ACHN (cell line): ENCODE measurements around the gene TRIM8.
A peak's percentile ranks its signal among the peaks of the same experiment; 100 is the strongest.

Source experiments
- DNase-seq: peaks from one replicate; pipeline ENCODE4 v3.0.0-alpha.2; 2015
- in situ Hi-C: cut with HindIII; loops from 2 replicates; pipeline ENCODE4 v1.10.0; 2017; ENCODE audit warnings: low sequenced_read_pairs, low pct_ligation_motif_present, low pct_unique_long_range_greater_than_20kb

The TRIM8 gene

DNA sequence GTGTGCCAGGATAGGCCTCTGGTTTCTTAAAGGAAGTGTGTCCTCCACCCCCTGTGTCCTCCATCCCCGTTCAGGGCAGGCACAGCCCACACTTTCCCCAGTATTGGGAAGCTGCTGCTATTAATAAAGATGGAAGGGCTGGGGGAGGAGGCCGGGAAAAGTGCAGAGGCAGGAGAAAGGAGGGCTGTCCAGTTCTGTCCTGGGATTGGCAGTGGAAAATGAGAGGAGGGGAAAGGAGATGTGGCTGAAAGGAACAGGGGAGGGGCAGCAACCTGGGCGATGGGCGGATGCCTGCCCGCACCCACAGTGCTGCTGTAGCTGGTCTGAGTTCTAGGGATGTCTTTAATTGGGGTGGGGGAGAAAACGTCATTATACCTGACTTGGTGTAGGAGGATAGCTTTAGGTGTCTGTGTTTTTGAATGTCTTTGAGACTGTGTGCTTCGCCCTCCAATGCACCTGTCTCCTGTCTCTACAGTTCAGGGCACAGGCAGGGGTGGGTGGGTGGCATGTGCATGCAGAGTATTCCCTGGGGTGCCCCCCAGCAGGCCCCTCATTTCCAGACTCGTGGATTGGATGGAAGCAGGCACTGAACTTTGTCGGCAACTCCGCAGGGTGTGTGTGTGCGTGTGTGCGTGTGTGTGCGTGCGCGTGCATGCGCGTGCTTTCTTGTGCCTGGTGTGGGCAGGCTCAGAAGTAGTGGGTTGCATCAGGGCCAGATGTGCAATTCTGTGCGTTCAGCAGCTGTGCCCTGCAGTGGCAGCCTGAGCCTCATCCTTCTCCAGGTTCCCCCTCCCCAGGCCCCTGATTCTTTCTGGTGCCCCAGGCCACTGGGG is 2.5 kb downstream of the TRIM8 start:
- DNase-seq, result peak; percentile 33

DNA sequence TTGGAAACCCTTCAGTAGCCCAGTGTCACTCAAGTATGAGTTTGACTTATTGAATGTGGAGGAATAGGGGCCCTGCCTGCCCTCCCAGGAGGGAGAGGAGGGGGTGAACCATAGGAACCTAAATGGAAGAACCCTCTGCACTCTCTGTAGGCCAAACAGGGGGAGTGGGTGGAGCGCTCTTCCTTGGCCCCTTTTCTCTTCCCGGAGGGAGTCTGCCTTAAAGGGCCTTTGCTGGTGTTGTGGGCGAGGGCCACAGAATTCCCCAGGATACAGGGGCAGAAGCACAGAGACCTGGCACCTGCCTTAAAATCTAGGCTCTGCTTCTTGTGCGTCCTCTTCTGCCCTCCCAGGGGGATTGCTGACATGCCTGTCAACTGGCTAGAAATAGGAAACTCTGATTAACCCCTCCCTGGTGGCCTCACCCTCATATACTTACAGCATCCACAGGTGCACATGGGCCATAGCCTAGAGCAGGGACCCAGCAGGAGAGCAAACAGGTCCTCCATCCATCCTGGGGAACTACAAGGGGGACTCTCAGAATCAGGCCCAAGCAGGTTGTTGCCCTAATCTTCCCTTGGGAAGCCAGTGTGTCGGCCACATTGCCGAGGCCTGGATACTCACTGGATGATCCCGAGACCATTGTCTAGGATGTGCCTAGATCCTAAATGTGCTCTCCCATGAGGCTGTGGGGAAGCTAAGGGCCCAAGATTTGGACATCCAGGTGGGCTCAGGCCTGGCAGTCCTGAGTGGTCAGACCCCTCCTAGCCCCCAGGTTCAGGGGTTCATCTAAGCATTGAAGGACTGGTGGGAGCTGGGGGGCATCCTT is 3.4 kb downstream of the TRIM8 start:
- in situ Hi-C loops, result no loop called here
- DNase-seq, result no peak

More for the DNA sequence above, 2.5 kb downstream of the TRIM8 start:
- in situ Hi-C loops, result no loop called here

DNA sequence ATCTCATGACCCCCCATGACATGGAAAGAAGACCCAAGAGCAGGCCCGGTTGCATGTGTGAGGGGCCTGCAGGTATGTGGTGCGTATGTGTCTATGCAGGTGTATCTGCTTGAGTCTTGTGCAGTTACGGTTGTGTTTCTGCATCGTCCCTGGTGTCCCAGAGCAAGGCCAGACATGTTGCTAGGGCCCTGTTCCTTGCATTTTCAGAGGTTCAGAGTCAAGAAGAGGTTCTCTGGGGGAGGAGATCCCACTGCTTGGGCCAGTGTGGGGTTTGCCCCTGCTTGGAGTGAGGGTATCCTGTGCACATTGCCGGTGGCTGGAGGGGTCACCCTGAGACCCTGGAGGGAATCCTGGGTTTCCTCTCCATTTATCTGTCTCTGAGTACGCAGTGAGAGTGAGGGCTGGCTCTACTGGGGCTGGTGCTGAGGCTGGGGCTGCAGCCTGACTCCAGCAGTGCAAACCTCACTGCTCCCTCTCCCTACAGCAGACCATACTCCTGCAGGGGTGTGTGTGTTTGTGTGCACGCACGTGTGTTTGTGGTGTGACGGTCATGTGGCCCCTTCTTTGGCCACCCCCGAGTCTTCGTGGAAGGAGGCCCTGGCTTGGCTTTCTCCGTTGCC is 4.1 kb downstream of the TRIM8 start:
- in situ Hi-C loops, result no loop called here

DNA sequence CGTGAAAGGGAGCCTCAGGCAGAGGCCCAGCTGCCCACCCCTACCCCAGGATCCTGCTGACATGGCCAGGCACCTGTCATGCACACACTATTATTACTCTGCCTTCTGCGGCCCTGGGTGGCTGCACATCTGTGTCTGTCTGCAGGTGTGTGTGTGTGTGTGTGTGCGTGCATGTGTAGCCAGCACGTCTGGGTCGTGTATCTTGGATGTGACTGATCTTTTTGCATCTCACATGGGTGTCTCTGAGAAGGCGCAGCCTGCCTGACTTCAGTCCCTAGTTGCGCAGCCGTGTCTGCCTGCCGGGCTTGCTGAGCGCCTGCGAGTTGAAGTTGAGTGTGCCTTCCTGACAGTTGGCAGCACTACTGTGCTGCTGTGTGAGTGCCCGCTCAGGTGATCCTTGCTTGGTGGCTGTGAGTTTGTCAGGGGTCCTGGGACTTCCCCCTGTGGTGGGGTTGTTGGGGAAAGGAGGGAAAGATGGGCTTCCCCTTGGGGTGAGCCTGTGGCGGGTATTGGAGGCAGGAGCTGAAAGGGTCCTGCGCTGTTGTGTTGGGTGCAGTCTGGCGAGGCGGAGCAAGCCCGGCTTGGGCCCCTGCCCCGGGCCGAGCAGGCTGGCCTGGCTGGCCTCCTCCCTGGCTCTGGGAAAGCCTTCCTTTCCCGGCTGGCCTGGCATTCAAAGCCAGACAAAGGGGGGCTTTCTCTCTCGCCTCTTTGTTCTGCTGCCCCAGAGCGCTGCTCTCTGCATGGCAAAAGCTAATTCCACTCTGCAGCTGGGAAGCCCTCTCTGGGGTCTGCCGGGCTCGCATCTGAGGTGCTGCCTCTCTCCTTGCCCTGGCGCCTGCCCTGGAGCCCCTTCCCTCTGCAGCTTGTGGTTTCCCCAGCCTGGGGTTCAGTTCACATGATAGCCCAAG is 4.9 kb downstream of the TRIM8 start:
- DNase-seq, result no peak
- in situ Hi-C loops, result no loop called here

More for the DNA sequence above, 4.1 kb downstream of the TRIM8 start:
- DNase-seq, result no peak

DNA sequence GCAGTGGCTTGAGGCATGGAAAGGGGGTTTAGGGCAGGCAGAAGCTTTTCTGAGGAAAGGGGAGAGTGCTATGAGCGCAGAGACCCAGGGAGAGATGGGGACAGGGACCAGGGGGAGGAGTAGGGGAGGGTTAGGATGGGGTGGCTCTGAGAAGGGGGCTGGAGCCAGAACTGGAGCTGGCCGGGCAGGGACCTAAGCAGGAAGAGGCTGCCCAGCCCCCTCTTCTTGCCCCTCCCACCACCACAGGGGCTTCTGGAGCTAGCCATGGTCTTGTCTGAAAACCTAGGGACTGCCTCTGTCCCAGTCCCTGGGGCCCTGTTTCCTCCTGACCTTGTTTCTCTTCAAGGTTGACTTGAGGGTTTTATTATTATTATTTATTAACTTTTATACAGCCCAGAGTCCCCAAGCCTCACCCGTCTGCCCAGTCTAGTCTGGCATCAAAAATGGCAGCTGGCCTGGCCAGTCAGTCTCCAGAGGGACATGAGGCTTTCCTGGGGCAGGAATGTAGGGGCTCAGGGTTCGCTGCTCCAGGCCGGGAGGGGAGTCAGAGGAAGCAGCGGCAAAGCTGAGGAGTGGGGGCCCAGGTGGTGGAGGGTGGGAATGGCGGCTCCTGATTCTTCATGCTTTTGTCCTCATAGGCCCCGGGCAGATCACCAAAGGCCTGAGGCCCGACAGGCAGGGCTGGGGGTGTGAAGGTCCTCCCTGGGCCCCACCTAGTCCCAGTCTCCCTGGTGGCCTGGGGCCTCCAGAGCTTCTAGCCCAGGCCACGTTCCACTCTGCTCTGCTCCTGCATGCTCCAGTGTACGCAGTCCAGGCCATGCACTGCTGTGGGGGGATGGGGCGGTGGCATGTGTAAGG is 5.7 kb downstream of the TRIM8 start:
- DNase-seq, result no peak
- in situ Hi-C loops, result no loop called here

DNA sequence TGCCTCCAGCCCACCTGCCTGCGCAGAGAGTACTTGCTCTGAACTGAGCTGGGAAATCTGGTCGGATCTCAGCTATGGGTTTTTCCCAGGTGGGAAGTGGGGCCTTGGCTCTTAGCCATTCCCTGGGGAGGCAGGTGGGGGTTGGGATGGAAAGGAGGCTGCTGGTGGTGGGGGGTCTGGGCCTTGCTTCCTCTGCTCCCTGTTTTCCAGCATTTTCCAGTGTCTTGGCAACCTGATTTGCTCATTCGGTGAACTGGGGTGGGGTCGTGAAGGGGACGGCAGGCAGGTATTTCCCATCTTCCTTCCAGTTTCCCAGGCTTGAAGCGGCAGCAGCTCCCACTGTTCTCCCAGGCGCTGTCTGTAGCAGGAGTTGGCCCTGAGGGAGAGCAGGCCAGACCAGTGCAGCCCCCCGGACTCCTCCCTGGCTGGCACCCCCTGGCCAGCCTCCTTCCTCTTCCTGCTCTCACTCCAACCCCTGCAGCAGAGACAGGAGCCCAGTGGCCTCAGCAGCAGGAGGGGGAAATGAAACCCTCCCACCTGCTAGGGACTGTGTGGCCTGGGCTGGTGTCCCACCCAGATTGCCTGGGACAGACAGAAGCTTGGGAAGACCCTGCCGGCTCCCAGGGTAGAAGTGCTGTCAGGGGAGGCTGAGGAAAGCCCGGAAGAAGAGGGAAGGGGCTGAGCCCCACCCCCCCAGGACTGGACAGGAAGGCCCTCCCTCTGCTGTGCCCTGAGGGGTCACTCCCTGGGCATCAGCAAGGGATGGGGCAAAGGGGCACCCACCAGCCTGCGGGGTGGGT is 6.6 kb downstream of the TRIM8 start:
- in situ Hi-C loops, result no loop called here
- no peak for DNase-seq

DNA sequence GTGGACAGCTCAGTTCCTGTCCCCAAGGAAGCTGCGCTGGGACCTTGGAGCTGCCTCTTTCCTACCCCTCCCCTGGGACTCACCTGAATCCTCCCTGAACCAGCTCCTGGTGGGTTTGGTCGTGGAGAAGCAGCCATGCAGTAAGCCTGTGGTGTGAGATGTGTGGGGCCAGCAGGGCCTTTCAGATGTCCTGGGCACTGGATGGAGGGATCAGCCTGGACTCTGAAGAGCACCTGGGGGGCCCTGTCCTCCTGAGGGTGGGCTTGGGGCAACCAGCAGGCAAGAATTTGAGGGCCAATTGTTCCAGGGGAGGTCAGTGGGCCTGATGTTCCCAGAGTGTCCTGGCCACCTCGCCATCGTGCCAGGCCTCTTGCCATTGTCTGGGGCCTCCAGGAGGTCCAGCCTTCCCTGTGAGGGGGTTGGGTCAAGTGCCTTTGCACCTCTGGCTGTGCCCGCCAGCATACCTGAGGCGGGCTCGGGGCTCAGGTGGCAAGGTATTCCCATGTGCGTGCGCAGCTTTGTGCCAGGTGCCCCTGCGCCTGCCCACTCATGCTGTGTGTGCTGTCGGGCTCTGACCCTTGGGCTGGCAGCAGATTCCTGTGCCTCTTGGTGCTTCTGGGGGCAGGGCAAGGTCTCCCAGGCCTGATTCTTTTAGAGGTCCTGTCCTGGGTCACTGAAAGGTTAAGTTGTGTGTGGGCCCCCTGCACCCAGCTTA is 7.3 kb downstream of the TRIM8 start:
- in situ Hi-C loops, result no loop called here
- no peak for DNase-seq

DNA sequence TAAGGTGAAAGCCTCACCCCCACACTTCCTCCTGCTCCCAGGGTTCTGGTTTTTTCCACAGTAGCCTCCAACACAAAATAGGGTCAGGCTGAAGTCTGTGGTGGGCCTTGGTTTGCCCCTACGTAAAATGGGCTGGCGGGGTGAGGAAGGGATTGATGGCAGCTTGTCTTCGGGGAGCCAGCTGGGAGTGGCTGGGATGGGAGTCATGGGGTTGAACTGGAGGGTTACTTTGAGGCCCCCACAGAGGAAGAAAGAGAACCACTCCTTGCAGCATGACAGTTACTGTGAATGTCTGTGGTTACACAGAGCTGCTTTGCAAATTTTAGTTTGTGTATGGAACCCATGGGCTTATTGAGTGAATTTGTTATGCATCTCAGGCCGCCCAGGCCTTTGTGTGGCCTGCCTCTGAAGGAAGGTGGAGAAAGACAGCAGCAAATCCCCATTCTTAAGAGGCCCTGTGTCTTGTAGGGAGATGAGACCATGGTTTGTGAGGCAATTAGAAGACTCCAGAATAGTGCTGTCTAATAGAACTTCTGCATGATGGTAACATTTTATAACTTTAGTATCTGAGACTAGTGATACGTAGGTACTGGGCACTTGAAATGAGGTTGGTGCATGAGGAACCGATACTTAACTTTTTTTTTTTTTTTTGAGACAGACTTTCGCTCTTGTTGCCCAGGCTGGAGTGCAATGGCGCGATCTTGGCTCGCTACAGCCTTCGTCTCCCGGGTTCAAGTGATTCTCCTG is 8.1 kb downstream of the TRIM8 start:
- no peak for DNase-seq
- in situ Hi-C loops, result no loop called here

DNA sequence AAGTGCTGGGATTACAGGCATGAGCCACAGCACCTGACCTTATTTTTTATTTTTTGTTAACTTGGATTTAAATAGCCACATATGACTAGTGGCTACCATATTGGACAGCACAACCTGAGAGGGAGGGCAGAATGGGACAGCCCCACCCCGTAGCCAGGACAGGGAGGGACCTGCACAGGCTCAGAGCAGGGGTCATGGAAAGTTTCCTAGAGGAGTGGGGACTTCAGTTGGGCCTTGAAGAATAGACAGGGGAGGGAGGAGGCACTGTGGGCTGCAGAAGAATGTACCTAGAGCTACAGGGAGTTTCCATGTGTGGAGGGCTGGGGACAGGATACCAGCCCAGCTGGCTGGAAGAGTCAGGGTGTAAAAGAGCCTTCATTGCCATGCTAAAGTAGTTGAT is 8.8 kb downstream of the TRIM8 start:
- in situ Hi-C loops, result no loop called here
- no peak for DNase-seq

DNA sequence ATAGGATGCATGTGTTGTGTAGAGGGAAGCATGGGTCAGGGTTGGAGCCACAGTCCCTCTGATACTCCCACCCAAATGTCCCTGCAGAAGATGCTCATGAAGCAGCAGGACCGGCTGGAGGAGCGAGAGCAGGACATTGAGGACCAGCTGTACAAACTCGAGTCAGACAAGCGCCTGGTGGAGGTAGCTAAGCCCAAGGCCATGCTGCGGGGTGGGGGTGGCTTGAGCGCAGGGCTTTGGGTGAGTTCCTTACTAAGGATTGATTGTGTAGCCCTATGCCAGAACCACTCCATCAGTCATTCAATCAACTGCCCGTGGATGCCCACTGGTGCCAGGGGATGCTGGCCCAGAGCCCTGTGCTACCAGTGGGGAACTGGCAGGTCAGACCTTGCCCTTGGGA is 10.3 kb downstream of the TRIM8 start:
- in situ Hi-C loops, result no loop called here
- DNase-seq, result no peak

DNA sequence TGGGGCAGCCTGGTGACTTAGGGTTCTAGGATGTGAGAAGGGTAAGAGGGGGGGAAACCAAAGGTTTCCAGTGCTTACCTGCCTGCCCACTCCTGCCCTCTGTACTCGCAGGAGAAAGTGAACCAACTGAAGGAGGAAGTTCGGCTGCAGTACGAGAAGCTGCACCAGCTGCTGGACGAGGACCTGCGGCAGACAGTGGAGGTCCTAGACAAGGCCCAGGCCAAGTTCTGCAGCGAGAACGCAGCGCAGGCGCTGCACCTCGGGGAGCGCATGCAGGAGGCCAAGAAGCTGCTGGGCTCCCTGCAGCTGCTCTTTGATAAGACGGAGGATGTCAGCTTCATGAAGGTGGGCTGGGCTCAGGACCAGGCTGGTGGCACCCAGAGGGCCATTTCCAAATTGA is 10.7 kb downstream of the TRIM8 start:
- in situ Hi-C loops, result no loop called here
- no peak for DNase-seq

DNA sequence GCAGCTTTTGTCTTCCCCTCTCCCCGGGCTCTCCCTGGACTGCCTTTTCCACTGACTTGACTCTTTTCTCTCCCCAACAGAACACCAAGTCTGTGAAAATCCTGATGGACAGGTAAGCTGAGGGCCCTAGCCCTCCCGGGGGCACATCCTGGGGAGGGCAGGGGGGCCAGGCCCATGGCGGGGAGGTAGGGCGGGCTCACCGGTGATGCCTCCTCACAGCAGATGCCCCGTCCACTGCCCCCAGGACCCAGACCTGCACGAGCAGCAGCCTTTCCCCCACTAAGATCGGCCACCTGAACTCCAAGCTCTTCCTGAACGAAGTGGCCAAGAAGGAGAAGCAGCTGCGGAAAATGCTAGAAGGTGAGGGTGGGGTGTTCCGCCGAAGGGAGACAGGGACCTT is 11.7 kb downstream of the TRIM8 start:
- no peak for DNase-seq
- in situ Hi-C loops, result no loop called here

DNA sequence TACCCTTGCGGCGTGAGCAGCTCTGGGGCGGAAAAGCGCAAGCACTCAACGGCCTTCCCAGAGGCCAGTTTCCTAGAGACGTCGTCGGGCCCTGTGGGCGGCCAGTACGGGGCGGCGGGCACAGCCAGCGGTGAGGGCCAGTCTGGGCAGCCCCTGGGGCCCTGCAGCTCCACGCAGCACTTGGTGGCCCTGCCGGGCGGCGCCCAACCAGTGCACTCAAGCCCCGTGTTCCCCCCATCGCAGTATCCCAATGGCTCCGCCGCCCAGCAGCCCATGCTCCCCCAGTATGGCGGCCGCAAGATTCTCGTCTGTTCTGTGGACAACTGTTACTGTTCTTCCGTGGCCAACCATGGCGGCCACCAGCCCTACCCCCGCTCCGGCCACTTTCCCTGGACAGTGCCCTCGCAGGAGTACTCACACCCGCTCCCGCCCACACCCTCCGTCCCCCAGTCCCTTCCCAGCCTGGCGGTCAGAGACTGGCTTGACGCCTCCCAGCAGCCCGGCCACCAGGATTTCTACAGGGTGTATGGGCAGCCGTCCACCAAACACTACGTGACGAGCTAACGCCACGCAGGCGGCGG is 12.6 kb downstream of the TRIM8 start:
- DNase-seq, result no peak
- in situ Hi-C loops, result no loop called here

DNA sequence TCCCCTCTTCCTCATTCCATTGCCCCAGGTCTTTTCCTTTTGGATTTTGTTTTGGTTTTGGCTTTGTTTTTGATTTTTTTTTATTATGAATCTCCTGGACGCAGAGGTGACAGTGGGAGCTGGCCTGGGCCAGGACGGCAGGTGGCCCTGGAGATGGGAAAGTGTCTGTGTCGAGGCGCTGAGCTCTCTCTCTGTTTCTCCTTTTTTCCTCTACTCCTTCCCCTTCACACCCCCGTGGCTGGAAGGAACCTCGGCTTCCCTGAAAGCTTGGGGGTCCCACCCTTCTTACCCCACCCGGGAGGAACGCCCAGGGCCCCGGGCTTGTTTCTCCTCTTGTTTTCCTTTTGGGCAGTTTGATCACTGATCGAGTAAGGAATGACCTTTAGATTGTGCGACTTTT is 13.2 kb downstream of the TRIM8 start:
- in situ Hi-C loops, result no loop called here
- DNase-seq, result no peak

DNA sequence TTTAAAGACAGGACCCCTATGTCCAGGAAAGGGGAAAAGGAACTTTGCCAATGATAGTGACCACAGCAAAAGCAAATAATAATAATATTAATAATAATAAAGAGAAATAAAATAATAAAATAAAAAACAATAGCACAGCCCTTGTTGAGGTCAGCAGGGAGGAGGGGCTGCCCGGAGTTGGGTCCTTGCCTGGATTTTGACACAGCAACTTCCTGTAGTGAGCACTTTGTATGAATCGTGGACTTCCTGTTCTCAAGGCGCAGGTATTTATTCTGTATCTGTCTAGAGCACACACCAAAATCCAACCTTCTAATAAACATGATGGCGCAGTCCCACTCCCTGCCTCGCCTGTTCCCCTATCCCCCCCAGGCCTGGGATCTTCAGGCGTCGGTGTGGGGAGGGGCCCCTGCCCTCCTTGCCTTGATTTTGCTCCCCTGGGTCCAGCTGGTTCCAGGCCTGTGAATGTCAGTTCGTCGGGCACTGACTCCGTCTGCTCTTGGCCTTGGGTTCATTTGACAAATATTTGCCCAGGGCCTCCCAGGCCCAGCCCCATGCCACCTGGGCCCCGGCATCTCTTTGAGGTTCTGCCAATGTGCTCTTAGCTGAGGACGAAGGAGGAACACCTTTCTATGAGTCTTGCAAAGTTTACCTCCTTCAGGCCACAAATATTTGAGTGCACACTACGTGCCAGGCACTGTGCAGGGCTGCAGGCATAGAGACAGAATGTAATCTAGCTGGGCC is 13.9 kb downstream of the TRIM8 start:
- no peak for DNase-seq
- in situ Hi-C loops, result no loop called here
